Bronchial epithelial cell (primary cell): ENCODE measurements around the gene USP48. TPM values are rescaled to one million over a fixed set of nuclear protein-coding genes. Genes with fewer than 3 reads are reported as not detected.

Experiments
- DNase-seq: peaks from one replicate; pipeline ENCODE4 v3.0.0-alpha.2; 2010; ENCODE audit warnings: low read depth
- FAIRE-seq: peaks from 2 replicates; lab custom pipeline; 2011; peaks lifted over from hg19 to GRCh38; lab: Jason Lieb, UNC
- H3K27me3 ChIP-seq: 2 replicates; pipeline ENCODE4 v1.5.1; 2011; ENCODE audit warnings: low read length; ENCODE audit not compliant: control insufficient read depth, insufficient read depth
- H3K36me3 ChIP-seq: 2 replicates; pipeline ENCODE4 v1.5.1; 2011; ENCODE audit warnings: low read length; ENCODE audit not compliant: control insufficient read depth, insufficient read depth
- H3K4me3 ChIP-seq: 2 replicates; pipeline ENCODE4 v1.5.1; 2011; ENCODE audit warnings: mild to moderate bottlenecking, low read depth, low read length, control low read depth
- total RNA-seq: library from RNA; depleted of rRNA; stranded (reverse); fragments of >200 nt; gene quantifications from 2 replicates; pipeline ENCODE4 v1.2.1, GENCODE V29; 2014
- TF ChIP-seq, protein P1 (sequence below): IDR thresholded peaks from 2 replicates; pipeline ENCODE4 v1.5.1; 2011; ENCODE audit warnings: mild to moderate bottlenecking, moderate library complexity, low read length, control low read depth, inconsistent platforms; ENCODE audit not compliant: insufficient read depth, severe bottlenecking

The USP48 gene
- total RNA-seq, 1 donor from 2014 or later: 23.4 TPM

DNA sequence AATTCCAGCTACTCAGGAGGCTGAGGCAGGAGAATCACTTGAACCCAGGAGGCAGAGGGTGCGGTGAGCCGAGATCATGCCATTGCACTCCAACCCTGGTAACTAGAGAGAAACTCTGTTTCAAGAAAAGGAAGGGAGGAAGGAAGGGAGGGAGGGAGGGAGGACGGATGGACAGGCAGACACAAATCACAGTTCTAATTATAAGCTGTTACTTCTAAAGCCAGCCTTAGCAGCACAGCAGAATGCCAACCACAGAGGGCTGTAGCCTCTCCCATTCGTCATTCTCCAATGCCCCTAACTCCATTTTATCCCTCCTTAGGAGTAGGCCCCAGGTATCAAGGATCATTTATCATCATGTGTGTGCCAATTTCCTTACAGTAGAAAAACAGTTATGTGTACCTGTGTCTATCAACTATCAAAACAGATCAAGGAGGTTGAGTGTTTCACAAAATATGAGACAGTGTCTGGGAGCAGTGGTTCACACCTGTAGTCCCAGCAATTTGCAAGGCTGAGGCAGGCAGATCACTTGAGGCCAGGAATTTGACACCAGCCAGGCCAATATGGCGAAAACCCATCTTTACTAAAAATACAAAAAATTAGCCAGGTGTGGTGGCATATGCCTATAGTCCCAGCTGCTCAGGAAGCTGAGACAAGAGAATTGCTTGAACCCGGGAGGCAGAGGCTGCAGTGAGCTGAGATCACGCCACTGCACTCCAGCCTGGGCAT, 19.1 kb downstream of the USP48 start:
- DNase-seq (no peak), FAIRE-seq (no peak)
- H3K36me3 ChIP-seq: no peaks in the 10 kb centered on the region
- H3K4me3 ChIP-seq: no peak overlapping the region
- TF ChIP-seq, protein P1, sequence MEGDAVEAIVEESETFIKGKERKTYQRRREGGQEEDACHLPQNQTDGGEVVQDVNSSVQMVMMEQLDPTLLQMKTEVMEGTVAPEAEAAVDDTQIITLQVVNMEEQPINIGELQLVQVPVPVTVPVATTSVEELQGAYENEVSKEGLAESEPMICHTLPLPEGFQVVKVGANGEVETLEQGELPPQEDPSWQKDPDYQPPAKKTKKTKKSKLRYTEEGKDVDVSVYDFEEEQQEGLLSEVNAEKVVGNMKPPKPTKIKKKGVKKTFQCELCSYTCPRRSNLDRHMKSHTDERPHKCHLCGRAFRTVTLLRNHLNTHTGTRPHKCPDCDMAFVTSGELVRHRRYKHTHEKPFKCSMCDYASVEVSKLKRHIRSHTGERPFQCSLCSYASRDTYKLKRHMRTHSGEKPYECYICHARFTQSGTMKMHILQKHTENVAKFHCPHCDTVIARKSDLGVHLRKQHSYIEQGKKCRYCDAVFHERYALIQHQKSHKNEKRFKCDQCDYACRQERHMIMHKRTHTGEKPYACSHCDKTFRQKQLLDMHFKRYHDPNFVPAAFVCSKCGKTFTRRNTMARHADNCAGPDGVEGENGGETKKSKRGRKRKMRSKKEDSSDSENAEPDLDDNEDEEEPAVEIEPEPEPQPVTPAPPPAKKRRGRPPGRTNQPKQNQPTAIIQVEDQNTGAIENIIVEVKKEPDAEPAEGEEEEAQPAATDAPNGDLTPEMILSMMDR: no peak
- no peaks in the 10 kb centered on the region for H3K27me3 ChIP-seq

DNA sequence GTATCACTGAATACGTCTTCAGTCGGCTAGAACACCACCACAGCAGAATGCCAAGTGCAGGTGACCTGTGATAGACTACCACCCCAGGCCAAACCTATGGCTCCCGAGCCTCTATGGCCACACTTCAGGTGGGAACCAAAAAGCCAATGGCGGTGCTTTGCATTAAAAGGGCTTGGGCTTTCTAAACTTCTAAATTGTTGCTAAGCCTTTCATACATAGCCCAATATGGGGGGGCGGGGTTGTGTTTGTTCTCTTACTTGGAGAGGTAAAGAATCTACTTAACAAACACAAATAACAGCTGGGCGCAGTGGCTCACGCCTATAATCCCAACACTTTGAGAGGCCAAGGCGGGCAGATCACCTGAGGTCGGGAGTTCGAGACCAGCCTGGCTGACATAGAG, 19.7 kb downstream of the USP48 start:
- H3K4me3 ChIP-seq: no peak overlapping the region
- no peaks in the 10 kb centered on the region for H3K27me3 ChIP-seq
- TF ChIP-seq, protein P1: no peak
- FAIRE-seq (no peak), DNase-seq (no peak)
- H3K36me3 ChIP-seq: no peaks in the 10 kb centered on the region

DNA sequence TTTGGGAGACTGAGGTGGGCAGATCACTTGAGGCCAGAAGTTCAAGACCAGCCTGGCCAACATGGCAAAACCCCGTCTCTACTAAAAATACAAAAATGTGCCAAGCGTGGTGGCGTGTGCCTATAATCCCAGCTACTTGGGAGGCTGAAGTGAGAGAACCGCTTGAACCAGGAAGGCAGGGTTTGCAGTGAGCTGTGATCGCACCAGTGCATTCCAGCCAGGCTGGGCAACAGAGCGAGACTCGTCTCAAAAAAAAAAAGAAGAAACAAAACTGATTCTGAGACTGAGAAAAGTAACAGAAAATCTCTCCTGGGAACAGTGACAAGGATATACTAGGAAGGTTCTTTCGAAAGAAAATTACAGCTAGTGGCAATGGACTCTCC, 20.9 kb downstream of the USP48 start:
- TF ChIP-seq, protein P1: no peak
- DNase-seq (no peak), FAIRE-seq (no peak)
- Histone ChIP-seq H3K4me3 (no peak overlapping the region), H3K36me3 (no peaks in the 10 kb centered on the region), H3K27me3 (no peaks in the 10 kb centered on the region)

DNA sequence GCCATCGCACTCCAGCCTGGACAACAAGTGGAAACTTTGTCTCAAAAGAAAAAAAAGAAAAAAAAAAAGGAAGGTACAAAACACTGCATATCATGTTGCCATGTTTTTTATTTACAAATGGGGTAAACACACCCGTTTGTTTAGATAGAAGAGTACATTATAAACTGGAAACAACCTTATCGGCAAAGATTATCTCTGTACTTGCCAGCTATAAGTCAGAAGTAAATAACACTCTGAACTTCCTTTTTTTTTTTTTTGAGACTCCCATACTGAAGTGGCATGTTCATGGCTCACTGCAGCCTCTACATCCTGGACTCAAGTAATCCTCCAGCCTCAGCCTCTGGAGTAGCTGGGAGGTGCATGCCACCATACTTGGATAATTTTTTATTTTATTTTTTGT, 21.9 kb downstream of the USP48 start:
- H3K4me3 ChIP-seq: no peak overlapping the region
- TF ChIP-seq, protein P1: no peak
- DNase-seq (no peak), FAIRE-seq (no peak)
- H3K27me3 ChIP-seq: no peaks in the 10 kb centered on the region
- H3K36me3 ChIP-seq: peaks cover 2% of the 10 kb centered on the region

DNA sequence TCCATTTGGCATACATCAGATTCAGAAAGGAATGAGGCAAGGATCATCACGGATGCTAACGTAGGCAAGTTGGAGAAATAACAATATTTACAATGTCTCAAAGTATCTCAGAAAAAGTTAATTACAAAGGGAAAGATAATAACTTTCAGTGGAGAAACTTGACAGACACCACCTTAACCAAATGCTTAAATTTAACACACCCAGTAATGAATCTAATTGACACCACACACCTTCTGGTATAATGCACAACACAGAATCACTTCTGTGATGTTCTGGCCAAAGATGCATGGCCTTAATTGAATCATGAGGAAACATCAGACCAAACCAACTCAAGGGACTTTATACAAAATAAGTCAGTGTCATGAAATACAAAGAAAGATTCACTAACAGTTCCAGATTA, 23.1 kb downstream of the USP48 start:
- TF ChIP-seq, protein P1: no peak

DNA sequence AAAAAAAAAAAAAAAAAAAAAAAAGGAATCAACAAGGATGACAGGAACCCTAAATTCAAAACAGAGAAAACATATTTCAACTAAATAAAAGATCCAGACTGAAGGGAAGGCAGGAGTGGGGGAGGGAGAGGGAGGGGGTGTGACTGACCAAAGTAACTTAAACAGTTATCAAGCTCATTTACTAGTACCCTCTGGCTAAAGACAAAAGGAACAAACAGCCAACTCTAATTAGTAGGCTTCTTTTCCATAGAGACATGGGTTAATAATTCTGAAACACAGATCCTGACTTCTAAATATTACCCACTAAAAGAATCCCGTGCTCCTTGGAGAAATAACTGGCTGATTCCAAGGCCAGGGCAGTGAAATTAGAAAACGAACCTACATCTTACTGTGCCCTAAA, 23.8 kb downstream of the USP48 start:
- Histone ChIP-seq H3K36me3 (peaks cover 5% of the 10 kb centered on the region), H3K4me3 (no peak overlapping the region), H3K27me3 (no peaks in the 10 kb centered on the region)
- TF ChIP-seq, protein P1: no peak
- DNase-seq (no peak), FAIRE-seq (no peak)

More for the DNA sequence above, 23.1 kb downstream of the USP48 start:
- no peak for FAIRE-seq
- H3K4me3 ChIP-seq: no peak overlapping the region
- peaks cover 2% of the 10 kb centered on the region for H3K36me3 ChIP-seq
- no peak for DNase-seq
- no peaks in the 10 kb centered on the region for H3K27me3 ChIP-seq
